Cerebellar nuclear complex (tissue), 1 donor: ENCODE measurements around the gene VPS54.
"Not testable (repeated sequence)": the region's sequence is repeated elsewhere in the genome, so short reads cannot be mapped to it uniquely, and the experiment has no call there.

Source experiments
- DNase-seq, 2 experiments: peaks; one replicate each; lab custom pipeline; 2025; lab: John Stamatoyannopoulos, UW

Gene VPS54

GRCh38 chr2:64024259-64024949, 5.2 kb upstream of the VPS54 start:
- DNase-seq, result no peak

- no peak for DNase-seq
Observed at GRCh38 chr2:64023485-64024258, 4.4 kb upstream of the VPS54 start.

GRCh38 chr2:64021578-64021977, 2.4 kb upstream of the VPS54 start:
- no peak for DNase-seq

GRCh38 chr2:64019975-64020528, 824 bp upstream of the VPS54 start:
- DNase-seq, result no peak

- DNase-seq, result no peak
Observed at GRCh38 chr2:64018701-64019082, 536 bp downstream of the VPS54 start.

- no peak for DNase-seq
Observed at GRCh38 chr2:64017811-64018700, 1.2 kb downstream of the VPS54 start.

GRCh38 chr2:64015898-64016297, 3.3 kb downstream of the VPS54 start:
- no peak for DNase-seq

GRCh38 chr2:64015391-64015790, 3.8 kb downstream of the VPS54 start:
- no peak for DNase-seq

- DNase-seq, result no peak
Observed at GRCh38 chr2:64014628-64015027, 4.6 kb downstream of the VPS54 start.

- DNase-seq, result no peak
Observed at GRCh38 chr2:64013053-64013452, 6.2 kb downstream of the VPS54 start.

- DNase-seq, result no peak
Observed at GRCh38 chr2:64012115-64012514, 7.1 kb downstream of the VPS54 start.

- DNase-seq, result no peak
Observed at GRCh38 chr2:64008434-64009009, 10.7 kb downstream of the VPS54 start.

- DNase-seq, result no peak
Observed at GRCh38 chr2:64007924-64008323, 11.3 kb downstream of the VPS54 start.

GRCh38 chr2:64005707-64006356, 13.4 kb downstream of the VPS54 start:
- DNase-seq, result no peak

GRCh38 chr2:64003239-64003638, 16.0 kb downstream of the VPS54 start:
- DNase-seq, result no peak

- DNase-seq, result no peak
Observed at GRCh38 chr2:64001382-64002101, 17.7 kb downstream of the VPS54 start.

GRCh38 chr2:64000630-64001381, 18.4 kb downstream of the VPS54 start:
- no peak for DNase-seq

- DNase-seq, result no peak
Observed at GRCh38 chr2:63999049-63999448, 20.2 kb downstream of the VPS54 start.

- DNase-seq, result not testable (repeated sequence)
Observed at GRCh38 chr2:63996582-63997198, 22.5 kb downstream of the VPS54 start.
